Testis (tissue), 3 donors: ENCODE data around the gene SSNA1. TPM values are rescaled to one million over a fixed set of nuclear protein-coding genes. Genes with fewer than 3 reads are reported as not detected.

Experiments
- DNase-seq: peaks from one replicate; pipeline ENCODE4 v3.0.0-alpha.2; 2019
- H3K27ac ChIP-seq, 2 donors: fragments of 200-600 bp; sonication (generic); one replicate each; pipeline ENCODE4 v1.5.1; 2019
- H3K27me3 ChIP-seq: fragments of 200-600 bp; sonication (generic); one replicate; pipeline ENCODE4 v1.5.1; 2019
- H3K36me3 ChIP-seq: fragments of 200-600 bp; sonication (generic); one replicate; pipeline ENCODE4 v1.5.1; 2017; ENCODE audit warnings: low read depth; ENCODE audit errors: missing control alignments
- H3K4me1 ChIP-seq: fragments of 200-600 bp; sonication (generic); one replicate; pipeline ENCODE4 v1.5.1; 2019
- H3K4me3 ChIP-seq, 2 donors: fragments of 200-600 bp; sonication (generic); one replicate each; pipeline ENCODE4 v1.5.1; 2017 to 2019
- H3K9me3 ChIP-seq: fragments of 200-600 bp; sonication (generic); one replicate; pipeline ENCODE4 v1.5.1; 2017
- POLR2A ChIP-seq: fragments of 450-650 bp; IDR thresholded peaks from one replicate; pipeline ENCODE4 v1.6.1; 2017; ENCODE audit warnings: antibody characterized with exemption, mild to moderate bottlenecking, moderate library complexity
- WGBS, 2 donors: methylation state at CpG; one replicate each; pipeline ENCODE4 v1.1.5; 2018; 5-methylcytosine and 5-hydroxymethylcytosine counted together
- intact Hi-C: fragments of 100-400 bp; cut with DNase I; formaldehyde crosslinking; loops from one replicate; pipeline ENCODE4 v1.15.1; 2023; ENCODE audit warnings: low total_unique reads
- polyA plus RNA-seq: library from polyadenylated mRNA; stranded (reverse); fragments of 350-450 nt; fragmentation: Illumina TruSeq; extraction: RNeasy Lipid Tissue Mini Kit (QIAGEN cat#74804); gene quantifications from one replicate; pipeline ENCODE4 v1.2.3, GENCODE V29; 2014; ENCODE audit warnings: low read depth, low replicate concordance; ENCODE audit not compliant: insufficient read depth
- total RNA-seq, 2 donors: library from RNA; depleted of rRNA; stranded (reverse); fragments of >200 nt; gene quantifications; one replicate each; pipeline ENCODE4 v1.2.3, GENCODE V29; 2016
- TF ChIP-seq, protein P1 (sequence below), 3 experiments: fragments of 450-650 bp in 2 of 3; fragments of 200-600 bp in 1 of 3; sonication (generic) in 1 of 3; IDR thresholded peaks; one replicate each; pipeline ENCODE4 v1.5.1; 2016 to 2019; ENCODE audit warnings: antibody characterized with exemption in 3 of 3, mild to moderate bottlenecking in 2 of 3, moderate library complexity in 1 of 3

SSNA1 gene
- total and polyA plus RNA-seq, 3 donors from 2014 or later: 134 to 211 (median 137) TPM

DNA sequence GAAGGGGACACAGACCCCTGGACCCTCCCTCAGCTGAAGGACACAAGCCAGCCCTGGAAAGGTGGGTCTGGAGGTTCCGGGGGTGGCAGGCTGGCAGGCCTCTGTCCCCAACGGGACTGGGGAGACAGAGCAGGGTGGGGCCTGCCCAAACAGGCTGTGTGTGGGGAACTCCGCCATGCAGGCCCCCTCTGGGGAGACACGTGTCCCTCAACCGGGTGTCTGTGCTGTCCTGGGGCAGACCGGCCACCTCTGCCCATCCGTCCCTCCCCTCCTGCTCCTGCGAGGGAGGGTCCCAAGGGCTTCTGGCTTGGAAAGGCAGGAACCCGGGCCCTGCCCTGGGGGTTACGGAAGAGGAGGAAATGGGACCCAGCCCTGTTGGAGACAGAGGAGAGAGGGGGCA, 43.6 kb downstream of the SSNA1 start:
- no peak for DNase-seq
- Histone ChIP-seq H3K27ac (no peak overlapping the region), H3K9me3 (no peaks in the 10 kb centered on the region), H3K4me3 (no peak overlapping the region), H3K4me1 (peaks cover 22% of the 10 kb centered on the region), H3K36me3 (no peaks in the 10 kb centered on the region), H3K27me3 (no peaks in the 10 kb centered on the region)
- WGBS, 2 donors: 75 to 81% methylated on average over 2 to 10 of the region's 10 CpGs
- intact Hi-C loops: no loop called here
- no peak for TF ChIP-seq POLR2A
- TF ChIP-seq, protein P1, sequence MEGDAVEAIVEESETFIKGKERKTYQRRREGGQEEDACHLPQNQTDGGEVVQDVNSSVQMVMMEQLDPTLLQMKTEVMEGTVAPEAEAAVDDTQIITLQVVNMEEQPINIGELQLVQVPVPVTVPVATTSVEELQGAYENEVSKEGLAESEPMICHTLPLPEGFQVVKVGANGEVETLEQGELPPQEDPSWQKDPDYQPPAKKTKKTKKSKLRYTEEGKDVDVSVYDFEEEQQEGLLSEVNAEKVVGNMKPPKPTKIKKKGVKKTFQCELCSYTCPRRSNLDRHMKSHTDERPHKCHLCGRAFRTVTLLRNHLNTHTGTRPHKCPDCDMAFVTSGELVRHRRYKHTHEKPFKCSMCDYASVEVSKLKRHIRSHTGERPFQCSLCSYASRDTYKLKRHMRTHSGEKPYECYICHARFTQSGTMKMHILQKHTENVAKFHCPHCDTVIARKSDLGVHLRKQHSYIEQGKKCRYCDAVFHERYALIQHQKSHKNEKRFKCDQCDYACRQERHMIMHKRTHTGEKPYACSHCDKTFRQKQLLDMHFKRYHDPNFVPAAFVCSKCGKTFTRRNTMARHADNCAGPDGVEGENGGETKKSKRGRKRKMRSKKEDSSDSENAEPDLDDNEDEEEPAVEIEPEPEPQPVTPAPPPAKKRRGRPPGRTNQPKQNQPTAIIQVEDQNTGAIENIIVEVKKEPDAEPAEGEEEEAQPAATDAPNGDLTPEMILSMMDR (IDR thresholded peaks at IDR 0.05): no peak

DNA sequence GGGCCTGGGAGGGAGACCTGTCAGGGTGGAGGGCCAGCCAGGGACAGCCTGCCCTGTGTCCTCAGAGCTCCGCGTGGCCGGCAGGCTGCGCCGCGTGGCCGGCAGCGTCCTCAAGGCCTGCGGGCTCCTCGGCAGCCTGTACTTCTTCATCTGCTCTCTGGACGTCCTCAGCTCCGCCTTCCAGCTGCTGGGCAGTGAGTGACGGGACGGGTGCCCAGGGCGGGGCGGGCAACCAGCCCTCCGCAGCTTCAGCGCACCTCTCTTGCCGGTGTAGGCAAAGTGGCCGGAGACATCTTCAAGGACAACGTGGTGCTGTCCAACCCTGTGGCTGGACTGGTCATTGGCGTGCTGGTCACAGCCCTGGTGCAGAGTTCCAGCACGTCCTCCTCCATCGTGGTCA, 44.0 kb downstream of the SSNA1 start:
- Histone ChIP-seq H3K9me3 (no peaks in the 10 kb centered on the region), H3K4me3 (no peak overlapping the region), H3K27me3 (no peaks in the 10 kb centered on the region), H3K4me1 (peaks cover 25% of the 10 kb centered on the region), H3K27ac (no peak overlapping the region), H3K36me3 (no peaks in the 10 kb centered on the region)
- WGBS, 2 donors: 73 to 89% methylated on average over 11 to 24 of the region's 24 CpGs
- TF ChIP-seq, protein P1 (IDR thresholded peaks at IDR 0.05): no peak
- TF ChIP-seq POLR2A: no peak
- no peak for DNase-seq
- intact Hi-C loops: no loop called here

DNA sequence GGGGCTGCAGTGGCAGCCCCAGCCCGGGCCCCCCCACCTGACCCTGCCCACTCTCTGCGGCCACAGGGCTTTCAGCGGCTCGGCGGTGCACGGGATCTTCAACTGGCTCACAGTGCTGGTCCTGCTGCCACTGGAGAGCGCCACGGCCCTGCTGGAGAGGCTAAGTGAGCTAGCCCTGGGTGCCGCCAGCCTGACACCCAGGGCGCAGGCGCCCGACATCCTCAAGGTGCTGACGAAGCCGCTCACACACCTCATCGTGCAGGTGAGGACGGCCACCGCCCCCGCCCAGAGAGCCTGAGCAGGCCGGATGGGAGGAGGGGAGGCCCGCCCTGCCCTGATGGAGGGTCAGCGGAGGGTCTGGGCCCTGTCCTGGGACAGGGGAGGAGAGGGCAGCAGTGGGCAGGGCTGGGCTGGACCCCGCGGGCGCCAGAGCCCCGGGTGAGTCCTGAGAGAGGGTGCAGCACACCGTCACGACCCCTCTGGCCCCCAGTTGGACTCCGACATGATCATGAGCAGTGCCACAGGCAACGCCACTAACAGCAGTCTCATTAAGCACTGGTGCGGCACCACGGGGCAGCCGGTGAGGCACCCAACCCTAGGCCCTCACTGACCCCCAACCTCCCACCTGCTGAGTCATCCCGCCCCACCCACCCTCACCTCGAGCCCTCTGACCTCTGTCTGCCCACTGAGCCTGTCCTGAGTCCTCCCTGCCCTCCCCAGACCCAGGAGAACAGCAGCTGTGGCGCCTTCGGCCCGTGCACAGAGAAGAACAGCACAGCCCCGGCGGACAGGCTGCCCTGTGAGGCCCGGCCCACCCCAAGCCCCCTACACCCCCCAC, 44.9 kb downstream of the SSNA1 start:
- no peak overlapping the region for H3K27ac ChIP-seq
- no peak for DNase-seq
- H3K4me1 ChIP-seq: peaks cover 29% of the 10 kb centered on the region
- TF ChIP-seq, protein P1 (IDR thresholded peaks at IDR 0.05): no peak
- no peak for TF ChIP-seq POLR2A
- intact Hi-C loops: no loop called here
- H3K36me3 ChIP-seq: no peaks in the 10 kb centered on the region
- H3K9me3 ChIP-seq: no peaks in the 10 kb centered on the region
- no peak overlapping the region for H3K4me3 ChIP-seq
- no peaks in the 10 kb centered on the region for H3K27me3 ChIP-seq
- 73% methylated on average over 34 of the region's 40 CpGs; no CpG with 5 or more reads in 1 of the 2 donors for WGBS, 2 donors

DNA sequence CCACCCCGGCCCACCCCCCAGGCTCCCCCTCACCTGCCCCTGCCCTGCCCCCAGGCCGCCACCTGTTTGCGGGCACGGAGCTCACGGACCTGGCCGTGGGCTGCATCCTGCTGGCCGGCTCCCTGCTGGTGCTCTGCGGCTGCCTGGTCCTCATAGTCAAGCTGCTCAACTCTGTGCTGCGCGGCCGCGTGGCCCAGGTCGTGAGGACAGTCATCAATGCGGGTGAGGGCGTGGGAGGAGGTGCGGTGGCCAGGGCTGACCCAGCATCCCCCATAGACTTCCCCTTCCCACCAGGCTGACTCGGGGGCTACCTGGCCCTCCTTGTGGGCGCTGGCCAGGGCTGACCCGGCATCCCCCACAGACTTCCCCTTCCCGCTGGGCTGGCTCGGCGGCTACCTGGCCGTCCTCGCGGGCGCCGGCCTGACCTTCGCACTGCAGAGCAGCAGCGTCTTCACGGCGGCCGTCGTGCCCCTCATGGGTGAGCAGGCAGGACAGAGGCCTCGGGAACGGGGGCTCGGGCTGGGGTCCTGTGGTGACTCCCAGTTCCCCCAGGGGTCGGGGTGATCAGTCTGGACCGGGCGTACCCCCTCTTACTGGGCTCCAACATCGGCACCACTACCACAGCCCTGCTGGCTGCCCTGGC, 45.7 kb downstream of the SSNA1 start:
- no peak overlapping the region for H3K27ac ChIP-seq
- TF ChIP-seq POLR2A: no peak
- TF ChIP-seq, protein P1 (IDR thresholded peaks at IDR 0.05): no peak
- H3K36me3 ChIP-seq: no peaks in the 10 kb centered on the region
- H3K4me1 ChIP-seq: peaks cover 31% of the 10 kb centered on the region
- no peaks in the 10 kb centered on the region for H3K27me3 ChIP-seq
- 64% methylated on average over 14 to 34 of the region's 40 CpGs for WGBS, 2 donors
- no peak overlapping the region for H3K4me3 ChIP-seq
- intact Hi-C loops: no loop called here
- DNase-seq: no peak
- H3K9me3 ChIP-seq: no peaks in the 10 kb centered on the region
